ENCODE data around the gene CHRM4.
A peak's percentile ranks its signal among the peaks of the same experiment; 100 is the strongest.

The CHRM4 gene

GRCh38 chr11:46402957-46403902 lies 11.7 kb upstream of the CHRM4 start:
- no peak for DNase-seq (ENCODE audit: low read depth in 2 of 2)

- DNase-seq (ENCODE audit: low read depth in 2 of 2) = no peak
Measured at GRCh38 chr11:46397526-46397925, 6.0 kb upstream of the CHRM4 start.

GRCh38 chr11:46393759-46394158 lies 2.2 kb upstream of the CHRM4 start:
- DNase-seq (ENCODE audit: low read depth in 2 of 2) = no peak

- no peak for DNase-seq (ENCODE audit: low read depth in 2 of 2)
Measured at GRCh38 chr11:46393231-46393616, 1.6 kb upstream of the CHRM4 start.

- peak; percentile 28 to 40 for DNase-seq (ENCODE audit: low read depth in 2 of 2)
Measured at GRCh38 chr11:46392421-46393230, 1.1 kb upstream of the CHRM4 start.

GRCh38 chr11:46391186-46391577 lies 394 bp downstream of the CHRM4 start:
- no peak for DNase-seq (ENCODE audit: low read depth in 2 of 2)

GRCh38 chr11:46390331-46391171 lies 1.0 kb downstream of the CHRM4 start:
- DNase-seq (ENCODE audit: low read depth in 2 of 2) = no peak

- no peak for DNase-seq (ENCODE audit: low read depth in 2 of 2)
Measured at GRCh38 chr11:46389450-46390330, 1.9 kb downstream of the CHRM4 start.

GRCh38 chr11:46388619-46389449 lies 2.7 kb downstream of the CHRM4 start:
- no peak for DNase-seq (ENCODE audit: low read depth in 2 of 2)

- DNase-seq (ENCODE audit: low read depth in 2 of 2) = no peak
Measured at GRCh38 chr11:46387919-46388618, 3.5 kb downstream of the CHRM4 start.

- DNase-seq (ENCODE audit: low read depth in 2 of 2) = no peak
Measured at GRCh38 chr11:46387456-46387855, 4.1 kb downstream of the CHRM4 start.

- DNase-seq (ENCODE audit: low read depth in 2 of 2) = no peak
Measured at GRCh38 chr11:46386674-46387073, 4.9 kb downstream of the CHRM4 start.

GRCh38 chr11:46386005-46386578 lies 5.5 kb downstream of the CHRM4 start:
- no peak for DNase-seq (ENCODE audit: low read depth in 2 of 2)

GRCh38 chr11:46385169-46386004 lies 6.2 kb downstream of the CHRM4 start:
- no peak for DNase-seq (ENCODE audit: low read depth in 2 of 2)

- DNase-seq (ENCODE audit: low read depth in 2 of 2) = no peak
Measured at GRCh38 chr11:46383974-46384701, 7.4 kb downstream of the CHRM4 start.

GRCh38 chr11:46383404-46383758 lies 8.2 kb downstream of the CHRM4 start:
- DNase-seq (ENCODE audit: low read depth in 2 of 2) = no peak

- no peak for DNase-seq (ENCODE audit: low read depth in 2 of 2)
Measured at GRCh38 chr11:46382646-46383403, 8.8 kb downstream of the CHRM4 start.

All from fibroblast of skin of left quadriceps (primary cell).